Endothelial cell of umbilical vein (primary cell): ENCODE measurements around the gene KISS1. TPM values are rescaled to one million over a fixed set of nuclear protein-coding genes. Genes with fewer than 3 reads are reported as not detected.

Experiments used
- BruUV-seq: library from RNA; stranded (reverse); fragments of 400-500 nt; replicated peaks from 2 replicates; lab custom pipeline; 2021; lab: Mats Ljungman, UMichigan
- CTCF ChIA-PET: fragments of 300-600, 350-600 bp; sonication (Branson Sonifier 250); formaldehyde crosslinking; loops from one replicate; lab custom pipeline; 2021; ENCODE audit warnings: antibody characterized with exemption, inconsistent platforms; lab: Charles Lee
- POLR2A ChIA-PET: fragments of 300-600, 350-600 bp; sonication (Branson Sonifier 250); formaldehyde crosslinking; loops from one replicate; lab custom pipeline; 2021; ENCODE audit warnings: antibody characterized with exemption, inconsistent platforms; lab: Charles Lee
- DNase-seq: peaks from one replicate; pipeline ENCODE4 v3.0.0-alpha.2; 2011; ENCODE audit warnings: low read depth, low spot score
- FAIRE-seq: peaks from 2 replicates; lab custom pipeline; 2011; peaks lifted over from hg19 to GRCh38; lab: Jason Lieb, UNC
- H2AFZ ChIP-seq: 2 replicates; pipeline ENCODE4 v1.6.0; 2012; ENCODE audit warnings: low read depth, low read length, control low read depth, inconsistent platforms
- H3K27ac ChIP-seq: 2 replicates; pipeline ENCODE4 v1.5.1; 2011; ENCODE audit warnings: low read depth, mild to moderate bottlenecking, control low read depth, low read length, moderate library complexity; ENCODE audit not compliant: insufficient read depth
- H3K27me3 ChIP-seq, 2 experiments: 2 replicates each; pipeline versions ENCODE4 v1.6.0 to v1.6.1; 2011; ENCODE audit warnings: low read length in 2 of 2, mixed read lengths in 1 of 2; ENCODE audit not compliant: control insufficient read depth in 2 of 2, insufficient read depth in 2 of 2
- H3K36me3 ChIP-seq, 2 experiments: 2 replicates in 1 of 2; 3 replicates in 1 of 2; pipeline ENCODE4 v1.5.1; 2011; ENCODE audit warnings: low read length in 2 of 2, mild to moderate bottlenecking in 1 of 2, moderate library complexity in 1 of 2; ENCODE audit not compliant: control insufficient read depth in 2 of 2, insufficient read depth in 2 of 2; ENCODE audit errors: extremely low read depth in 1 of 2
- H3K4me1 ChIP-seq: 3 replicates; pipeline ENCODE4 v1.5.1; 2011; ENCODE audit warnings: mild to moderate bottlenecking, low read length; ENCODE audit not compliant: control insufficient read depth, insufficient read depth; ENCODE audit errors: extremely low read depth
- H3K4me2 ChIP-seq: 2 replicates; pipeline ENCODE4 v1.6.1; 2011; ENCODE audit warnings: low read length, control low read depth, mixed read lengths; ENCODE audit not compliant: insufficient read depth
- H3K4me3 ChIP-seq, 3 experiments: fragments of 200-600 bp in 1 of 3; sonication (generic), shearing (Covaris generic) in 1 of 3; replicated peaks in 1 of 3; 2 replicates each; pipeline ENCODE4 v1.5.1; 2011 to 2016; ENCODE audit warnings: control low read depth in 3 of 3, low read length in 3 of 3, mild to moderate bottlenecking in 2 of 3, inconsistent platforms in 1 of 3, low read depth in 1 of 3, moderate library complexity in 1 of 3; ENCODE audit not compliant: insufficient read depth in 1 of 3
- H3K79me2 ChIP-seq: 2 replicates; pipeline ENCODE4 v1.6.0; 2012; ENCODE audit warnings: low read length, inconsistent platforms; ENCODE audit not compliant: control insufficient read depth, insufficient read depth
- H3K9ac ChIP-seq: replicated peaks from 2 replicates; pipeline ENCODE3; 2011; ENCODE audit warnings: low read length, control low read depth; ENCODE audit not compliant: insufficient read depth; ENCODE audit errors: extremely low read depth
- H3K9me1 ChIP-seq: replicated peaks from 3 replicates; pipeline ENCODE4 v1.6.0; 2011; ENCODE audit warnings: mild to moderate bottlenecking, low read length; ENCODE audit not compliant: control insufficient read depth, insufficient read depth; ENCODE audit errors: extremely low read depth
- H3K9me3 ChIP-seq: replicated peaks from 2 replicates; pipeline ENCODE4 v1.5.1; 2012; ENCODE audit warnings: low read length, inconsistent platforms; ENCODE audit not compliant: control insufficient read depth, insufficient read depth
- H4K20me1 ChIP-seq: replicated peaks from 2 replicates; pipeline ENCODE3; 2011; ENCODE audit warnings: mild to moderate bottlenecking, low read length; ENCODE audit not compliant: control insufficient read depth, insufficient read depth; ENCODE audit errors: extremely low read depth
- CTCF ChIP-seq, 2 donors: IDR thresholded peaks; 1 replicate in 1 of 2; 2 replicates in 1 of 2; pipeline ENCODE4 v1.5.1; 2011; ENCODE audit warnings: low read length in 2 of 2, mild to moderate bottlenecking in 2 of 2, moderate library complexity in 2 of 2, control low read depth in 1 of 2, inconsistent platforms in 1 of 2, low read depth in 1 of 2; ENCODE audit not compliant: insufficient read depth in 1 of 2; ENCODE audit errors: extremely low read depth in 1 of 2
- EZH2 ChIP-seq: IDR thresholded peaks from 2 replicates; pipeline ENCODE4 v1.6.1; 2012; ENCODE audit warnings: borderline replicate concordance, low read depth, mild to moderate bottlenecking, moderate library complexity, low read length, inconsistent platforms; ENCODE audit not compliant: severe bottlenecking
- FOS ChIP-seq: IDR thresholded peaks from 2 replicates; pipeline ENCODE4 v1.6.1; 2011; ENCODE audit warnings: mild to moderate bottlenecking, low read length, moderate library complexity, borderline replicate concordance; ENCODE audit not compliant: insufficient read depth
- GATA2 ChIP-seq: IDR thresholded peaks from 2 replicates; pipeline ENCODE4 v1.7.0; 2011; ENCODE audit warnings: low read depth, mild to moderate bottlenecking, moderate library complexity, mixed read lengths, low read length; ENCODE audit not compliant: insufficient read length, insufficient read depth
- JUN ChIP-seq: IDR thresholded peaks from 2 replicates; pipeline ENCODE4 v1.6.1; 2011; ENCODE audit warnings: borderline replicate concordance, low read depth; ENCODE audit not compliant: insufficient read length, insufficient read depth
- MAX ChIP-seq: IDR thresholded peaks from 2 replicates; pipeline ENCODE4 v1.6.1; 2011; ENCODE audit not compliant: insufficient read depth, insufficient read length
- MYC ChIP-seq: IDR thresholded peaks from one replicate; pipeline ENCODE4 v1.6.1; 2011; ENCODE audit warnings: mild to moderate bottlenecking, low read depth, low read length
- POLR2A ChIP-seq: IDR thresholded peaks from 2 replicates; pipeline ENCODE4 v1.6.1; 2012; ENCODE audit warnings: low read depth, mild to moderate bottlenecking, control low read depth, low read length
- POLR2AphosphoS5 ChIP-seq: IDR thresholded peaks from 2 replicates; pipeline ENCODE4 v1.6.1; 2012; ENCODE audit warnings: low read depth, mild to moderate bottlenecking, control low read depth, low read length, moderate library complexity; ENCODE audit not compliant: insufficient read depth
- dilution Hi-C: fragments of 300-500 bp; cut with MboI; formaldehyde crosslinking; loops from one replicate; pipeline ENCODE4 v1.15.0; 2019; ENCODE audit warnings: low sequenced_read_pairs; ENCODE audit not compliant: extremely low pct_ligation_motif_present
- intact Hi-C: fragments of 100-400 bp; cut with micrococcal nuclease; formaldehyde crosslinking; loops from one replicate; pipeline ENCODE4 v1.10.0; 2022
- polyA plus RNA-seq, 4 experiments: library from polyadenylated mRNA; depleted of rRNA in 3 of 4; stranded (reverse) in 3 of 4; unstranded in 1 of 4; fragments of >200 nt; gene quantifications; 2 replicates each; pipeline versions ENCODE4 v1.2.1 to v1.2.3, GENCODE V29; 2011 to 2012; ENCODE audit warnings: missing spikeins in 1 of 4
- total RNA-seq: library from RNA; stranded (reverse); gene quantifications from 2 replicates; pipeline ENCODE4 v1.2.3, GENCODE V29; 2021

KISS1 gene
- total and polyA plus RNA-seq, 2 donors (not counting 3 experiments of a cell fraction or from before 2014, with no cell fraction given), result 0.22 to 1.00 TPM

GRCh38 chr1:204242920-204243319, 46.6 kb upstream of the KISS1 start:
- Histone ChIP-seq H3K27ac (no peak overlapping the region), H4K20me1 (no peaks in the 10 kb centered on the region), H3K4me2 (no peak overlapping the region), H2AFZ (no peak overlapping the region), H3K9me3 (no peaks in the 10 kb centered on the region), H3K9me1 (no peaks in the 10 kb centered on the region), H3K9ac (no peak overlapping the region), H3K79me2 (no peaks in the 10 kb centered on the region), H3K4me3 (no peak overlapping the region), H3K27me3 (no peaks in the 10 kb centered on the region), H3K36me3 (no peaks in the 10 kb centered on the region), H3K4me1 (no peaks in the 10 kb centered on the region)
- POLR2A ChIA-PET, result no interaction called here
- BruUV-seq, result no TSS peak
- dilution Hi-C loops (no loop called here), intact Hi-C loops (no loop called here)
- TF ChIP-seq POLR2AphosphoS5, result no peak
- no peak for TF ChIP-seq POLR2A
- no peak for TF ChIP-seq MAX
- TF ChIP-seq EZH2, result no peak
- TF ChIP-seq MYC, result no peak
- TF ChIP-seq CTCF (IDR thresholded peaks at IDR 0.05; ENCODE audit: extremely low read depth in 1 of 2, insufficient read depth in 1 of 2, low read depth in 1 of 2, low read length in 2 of 2), result no peak
- no peak for TF ChIP-seq JUN
- TF ChIP-seq GATA2, result no peak
- TF ChIP-seq FOS, result no peak
- no peak for FAIRE-seq
- DNase-seq, result no peak
- CTCF ChIA-PET, result interaction anchor here (1.1 to 1.7 kb wide), 2 partner anchors 36 to 121 kb away, joined by 4 read pairs; no protein-coding TSS in a partner anchor
